NCI-H187 (cell line): ENCODE data around the gene MRPL53.
"Not testable (repeated sequence)": the region's sequence is repeated elsewhere in the genome, so short reads cannot be mapped to it uniquely, and the experiment has no call there.

Experiments used
- DNase-seq, 2 experiments: peaks; one replicate each; lab custom pipeline; 2025; lab: John Stamatoyannopoulos, UW

MRPL53 gene

GRCh38 chr2:74502720-74503505, 30.4 kb upstream of the MRPL53 start:
- DNase-seq, result no peak

- DNase-seq, result no peak
Measured at GRCh38 chr2:74502147-74502719, 29.8 kb upstream of the MRPL53 start.

- DNase-seq, result no peak
Measured at GRCh38 chr2:74501335-74502071, 29.0 kb upstream of the MRPL53 start.

- DNase-seq, result no peak
Measured at GRCh38 chr2:74500578-74500946, 28.1 kb upstream of the MRPL53 start.

- no peak for DNase-seq
Measured at GRCh38 chr2:74499940-74500577, 27.6 kb upstream of the MRPL53 start.

GRCh38 chr2:74499267-74499939, 26.9 kb upstream of the MRPL53 start, which contains the start of gene LBX2:
TSS of gene LBX2 (minus strand) at chr2:74499603. CDS start at chr2:74499537, 66 bp downstream.
- DNase-seq, result no peak

- DNase-seq, result no peak
Measured at GRCh38 chr2:74498500-74499266, 26.2 kb upstream of the MRPL53 start.

GRCh38 chr2:74497777-74498499, 25.5 kb upstream of the MRPL53 start:
- no peak for DNase-seq

- no peak for DNase-seq
Measured at GRCh38 chr2:74496997-74497776, 24.7 kb upstream of the MRPL53 start.

- DNase-seq, result no peak
Measured at GRCh38 chr2:74495440-74495839, 23.0 kb upstream of the MRPL53 start.

- DNase-seq, result no peak
Measured at GRCh38 chr2:74493546-74493945, 21.1 kb upstream of the MRPL53 start.

- DNase-seq, result no peak
Measured at GRCh38 chr2:74491648-74492544, 19.4 kb upstream of the MRPL53 start.

- no peak for DNase-seq
Measured at GRCh38 chr2:74489906-74490305, 17.4 kb upstream of the MRPL53 start.

- DNase-seq, result no peak
Measured at GRCh38 chr2:74488643-74489481, 16.4 kb upstream of the MRPL53 start.

GRCh38 chr2:74486141-74486540, 13.7 kb upstream of the MRPL53 start:
- no peak for DNase-seq

- DNase-seq, result not testable (repeated sequence)
Measured at GRCh38 chr2:74483675-74484164, 11.2 kb upstream of the MRPL53 start.
